Caco-2 (cell line): ENCODE data around the gene SBF2. TPM values are rescaled to one million over a fixed set of nuclear protein-coding genes. Genes with fewer than 3 reads are reported as not detected.
A peak's percentile ranks its signal among the peaks of the same experiment; 100 is the strongest.

ENCODE experiments used
- BruUV-seq: library from RNA; stranded (reverse); fragments of 400-500 nt; replicated peaks from 2 replicates; lab custom pipeline; 2021; lab: Mats Ljungman, UMichigan
- CTCF ChIA-PET: fragments of 300-600 bp; sonication (Branson Sonifier 250); formaldehyde crosslinking; loops from one replicate; lab custom pipeline; 2022; ENCODE audit warnings: antibody characterized with exemption; lab: Charles Lee
- POLR2A ChIA-PET: fragments of 300-600 bp; sonication (Branson Sonifier 250); formaldehyde crosslinking; loops from one replicate; lab custom pipeline; 2022; ENCODE audit warnings: antibody characterized with exemption; lab: Charles Lee
- DNase-seq, 2 experiments: peaks; one replicate each; pipeline versions ENCODE4 v3.0.0 to v3.0.0-alpha.2; 2020 to 2022
- H3K27me3 ChIP-seq: replicated peaks from 2 replicates; pipeline ENCODE4 v1.6.0; 2011; ENCODE audit warnings: low read length; ENCODE audit not compliant: control insufficient read depth, insufficient read depth
- H3K36me3 ChIP-seq: 2 replicates; pipeline ENCODE4 v1.5.1; 2011; ENCODE audit warnings: low read length; ENCODE audit not compliant: control insufficient read depth, insufficient read depth
- H3K4me1 ChIP-seq: fragments of 250-450 bp; sonication (Bioruptor Pico); 2 replicates; pipeline ENCODE4 v1.5.1; 2020; ENCODE audit warnings: mild to moderate bottlenecking
- H3K4me3 ChIP-seq: 2 replicates; pipeline ENCODE4 v1.5.1; 2011; ENCODE audit warnings: low read depth, mild to moderate bottlenecking, control low read depth, low read length
- H3K9me3 ChIP-seq: fragments of 250-450 bp; sonication (Bioruptor Pico); 2 replicates; pipeline ENCODE4 v1.5.1; 2020; ENCODE audit warnings: mild to moderate bottlenecking, moderate library complexity
- H3K27ac Mint-ChIP-seq: one replicate; pipeline ENCODE4 v1.8.0; 2022; ENCODE audit warnings: mixed read lengths; ENCODE audit not compliant: unreplicated experiment
- H3K27me3 Mint-ChIP-seq: one replicate; pipeline ENCODE4 v1.8.0; 2022; ENCODE audit warnings: mixed read lengths; ENCODE audit not compliant: insufficient read depth, unreplicated experiment
- H3K36me3 Mint-ChIP-seq: one replicate; pipeline ENCODE4 v1.8.0; 2022; ENCODE audit warnings: mild to moderate bottlenecking, mixed read lengths; ENCODE audit not compliant: insufficient read depth, unreplicated experiment
- H3K4me1 Mint-ChIP-seq: one replicate; pipeline ENCODE4 v1.8.0; 2022; ENCODE audit warnings: low read depth, mixed read lengths; ENCODE audit not compliant: unreplicated experiment
- H3K4me3 Mint-ChIP-seq: one replicate; pipeline ENCODE4 v1.8.0; 2022; ENCODE audit warnings: mild to moderate bottlenecking, moderate library complexity, mixed read lengths; ENCODE audit not compliant: unreplicated experiment
- H3K9me3 Mint-ChIP-seq: one replicate; pipeline ENCODE4 v1.8.0; 2022; ENCODE audit warnings: mixed read lengths; ENCODE audit not compliant: unreplicated experiment
- CTCF ChIP-seq, 2 experiments: fragments of 200-600 bp in 1 of 2; IDR thresholded peaks; 1 replicate in 1 of 2; 2 replicates in 1 of 2; pipeline versions ENCODE4 v1.5.1 to v1.8.0; 2011 to 2022; ENCODE audit warnings: antibody characterized with exemption in 1 of 2, control low read depth in 1 of 2, inconsistent platforms in 1 of 2, low read depth in 1 of 2, low read length in 1 of 2, mild to moderate bottlenecking in 1 of 2, moderate library complexity in 1 of 2; ENCODE audit not compliant: insufficient read depth in 1 of 2, severe bottlenecking in 1 of 2, unreplicated experiment in 1 of 2
- intact Hi-C: fragments of 100-400 bp; cut with micrococcal nuclease; formaldehyde crosslinking; loops from one replicate; pipeline ENCODE4 v1.10.0; 2022; ENCODE audit not compliant: unreplicated experiment
- total RNA-seq: library from RNA; stranded (reverse); gene quantifications from 2 replicates; pipeline ENCODE4 v1.2.3, GENCODE V29; 2022

Gene SBF2
- total RNA-seq, 1 experiment from 2014 or later = 72.2 TPM

DNA sequence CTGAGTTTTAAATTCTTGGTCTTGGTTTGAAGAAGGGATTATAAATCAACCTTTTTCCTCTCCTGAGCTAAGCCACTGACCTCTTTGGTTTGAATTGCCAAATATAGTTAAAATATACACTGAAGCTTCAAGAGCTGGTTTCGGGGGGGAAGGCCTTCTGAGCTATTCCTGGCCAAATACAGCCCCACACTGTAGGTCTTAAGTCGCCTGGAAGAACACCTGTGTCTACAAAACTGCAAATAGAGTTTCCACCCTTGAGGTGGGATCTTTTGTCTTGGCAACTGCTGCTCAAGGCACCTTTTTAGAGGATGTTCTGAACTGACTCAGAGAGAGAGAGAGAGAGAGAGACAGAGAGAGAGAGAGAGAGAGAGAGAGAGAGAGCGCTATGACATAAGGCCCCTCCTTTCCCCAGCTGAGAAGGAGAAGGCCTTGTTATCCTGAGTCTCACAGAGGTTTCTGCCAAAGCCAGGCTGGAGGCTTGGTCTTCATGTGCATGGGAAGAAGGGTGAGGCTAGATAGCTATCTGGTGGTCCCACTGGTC, 16.4 kb upstream of the SBF2 start:
- no peaks in the 10 kb centered on the region for H3K9me3 Mint-ChIP-seq
- peak overlapping the region; percentile 4 for H3K4me3 Mint-ChIP-seq

GRCh38 chr11:10309163-10310093, 15.4 kb upstream of the SBF2 start:
- Mint-ChIP-seq H3K4me3 (peak overlapping the region; percentile 85), H3K27me3 (peaks cover 3% of the 10 kb centered on the region), H3K4me1 (peaks cover 42% of the 10 kb centered on the region), H3K36me3 (peaks cover 73% of the 10 kb centered on the region), H3K27ac (peak overlapping the region; percentile 81), H3K9me3 (no peaks in the 10 kb centered on the region)
- TF ChIP-seq CTCF (IDR thresholded peaks at IDR 0.05; ENCODE audit: insufficient read depth in 1 of 2, low read depth in 1 of 2, low read length in 1 of 2, severe bottlenecking in 1 of 2, unreplicated experiment in 1 of 2) = no peak
- POLR2A ChIA-PET = interaction anchor here (0.5 to 1.6 kb wide), 9 partner anchors 8 to 1044 kb away, joined by 3 to 7 read pairs (median 4); no protein-coding TSS in a partner anchor
- Histone ChIP-seq H3K4me3 (no peak overlapping the region), H3K4me1 (peaks cover 28% of the 10 kb centered on the region), H3K36me3 (0 out of 2 replicates have a peak, but pooled peaks cover 2% of the 10 kb centered on the region), H3K27me3 (no peaks in the 10 kb centered on the region), H3K9me3 (no peaks in the 10 kb centered on the region)
- BruUV-seq = no TSS peak
- DNase-seq = peak; percentile 56 to 65
- CTCF ChIA-PET = interaction anchor here (0.6 to 2.0 kb wide), 4 partner anchors 32 to 342 kb away, joined by 3 to 18 read pairs (median 5); partner anchors contain the start of gene RNF141
- intact Hi-C loops = loop anchor here (1.0 to 5.0 kb wide), 3 partner anchors 14 to 452 kb away; no protein-coding TSS in a partner anchor

More for the DNA sequence above, 16.4 kb upstream of the SBF2 start:
- POLR2A ChIA-PET = interaction anchor here (0.7 to 1.6 kb wide), 4 partner anchors 16 to 56 kb away, joined by 3 to 7 read pairs (median 6); no protein-coding TSS in a partner anchor
- Mint-ChIP-seq H3K4me1 (peaks cover 46% of the 10 kb centered on the region), H3K27me3 (peaks cover 3% of the 10 kb centered on the region), H3K36me3 (peaks cover 64% of the 10 kb centered on the region), H3K27ac (no peak overlapping the region)
- CTCF ChIA-PET = interaction anchor here (0.6 to 2.0 kb wide), 4 partner anchors 31 to 343 kb away, joined by 3 to 18 read pairs (median 5); partner anchors contain the start of gene RNF141
- H3K27me3 ChIP-seq = no peaks in the 10 kb centered on the region
- no TSS peak for BruUV-seq
- no peak for DNase-seq
- no peak for TF ChIP-seq CTCF (IDR thresholded peaks at IDR 0.05; ENCODE audit: insufficient read depth in 1 of 2, low read depth in 1 of 2, low read length in 1 of 2, severe bottlenecking in 1 of 2, unreplicated experiment in 1 of 2)
- 0 out of 2 replicates have a peak, but pooled peaks cover 2% of the 10 kb centered on the region for H3K36me3 ChIP-seq
- intact Hi-C loops = no loop called here
- no peaks in the 10 kb centered on the region for H3K9me3 ChIP-seq
- H3K4me3 ChIP-seq = no peak overlapping the region
- H3K4me1 ChIP-seq = peaks cover 28% of the 10 kb centered on the region
